ENCODE results near the gene COL6A2.
"Not testable (repeated sequence)": the region's sequence is repeated elsewhere in the genome, so short reads cannot be mapped to it uniquely, and the experiment has no call there.

Gene COL6A2

GRCh38 chr21:46055863-46056281 is 42.0 kb upstream of the COL6A2 start:
- H3K27ac ChIP-seq (ENCODE audit: low read length), result no peak overlapping the region
- H3K9me3 ChIP-seq (ENCODE audit: control insufficient read depth, low read depth, low read length), result peaks cover 3% of the 10 kb centered on the region
- H3K4me1 ChIP-seq (ENCODE audit: control insufficient read depth, low read depth, low read length), result no peaks in the 10 kb centered on the region
- H3K27me3 ChIP-seq (ENCODE audit: control insufficient read depth, insufficient read depth, low read length), result no peaks in the 10 kb centered on the region
- H3K4me3 ChIP-seq (ENCODE audit: low read length), result no peak overlapping the region
- H3K36me3 ChIP-seq (ENCODE audit: control insufficient read depth, low read depth, low read length), result no peaks in the 10 kb centered on the region
- H3K9ac ChIP-seq (ENCODE audit: low read length), result no peak overlapping the region

DNA sequence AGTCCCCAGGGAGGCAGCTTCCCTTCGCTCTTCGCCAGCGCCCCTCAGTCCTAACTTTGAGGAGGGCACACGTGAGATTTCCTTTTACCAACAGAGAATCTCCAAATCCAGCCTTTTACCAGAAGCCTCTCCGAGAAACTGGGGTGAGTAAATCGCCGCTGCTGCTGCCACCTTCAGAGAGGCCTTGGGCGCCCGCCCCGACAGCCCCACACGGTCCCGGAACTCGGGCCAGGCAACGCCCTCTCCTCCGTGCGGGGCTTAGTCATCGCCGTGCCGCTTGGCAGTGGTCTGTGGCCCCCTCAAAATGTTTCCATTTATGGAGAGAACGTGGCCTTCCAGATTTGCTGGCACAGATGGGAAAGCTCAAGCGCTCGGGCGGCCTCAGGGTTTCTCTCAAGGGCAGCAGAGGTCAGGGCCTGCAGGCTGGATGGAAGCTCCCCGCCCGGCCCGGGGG is 41.4 kb upstream of the COL6A2 start:
- Histone ChIP-seq H3K4me1 (ENCODE audit: control insufficient read depth, low read depth, low read length) (no peaks in the 10 kb centered on the region), H3K27me3 (ENCODE audit: control insufficient read depth, insufficient read depth, low read length) (no peaks in the 10 kb centered on the region), H3K9me3 (ENCODE audit: control insufficient read depth, low read depth, low read length) (peaks cover 3% of the 10 kb centered on the region), H3K9ac (ENCODE audit: low read length) (no peak overlapping the region), H3K36me3 (ENCODE audit: control insufficient read depth, low read depth, low read length) (no peaks in the 10 kb centered on the region), H3K4me3 (ENCODE audit: low read length) (no peak overlapping the region), H3K27ac (ENCODE audit: low read length) (no peak overlapping the region)

DNA sequence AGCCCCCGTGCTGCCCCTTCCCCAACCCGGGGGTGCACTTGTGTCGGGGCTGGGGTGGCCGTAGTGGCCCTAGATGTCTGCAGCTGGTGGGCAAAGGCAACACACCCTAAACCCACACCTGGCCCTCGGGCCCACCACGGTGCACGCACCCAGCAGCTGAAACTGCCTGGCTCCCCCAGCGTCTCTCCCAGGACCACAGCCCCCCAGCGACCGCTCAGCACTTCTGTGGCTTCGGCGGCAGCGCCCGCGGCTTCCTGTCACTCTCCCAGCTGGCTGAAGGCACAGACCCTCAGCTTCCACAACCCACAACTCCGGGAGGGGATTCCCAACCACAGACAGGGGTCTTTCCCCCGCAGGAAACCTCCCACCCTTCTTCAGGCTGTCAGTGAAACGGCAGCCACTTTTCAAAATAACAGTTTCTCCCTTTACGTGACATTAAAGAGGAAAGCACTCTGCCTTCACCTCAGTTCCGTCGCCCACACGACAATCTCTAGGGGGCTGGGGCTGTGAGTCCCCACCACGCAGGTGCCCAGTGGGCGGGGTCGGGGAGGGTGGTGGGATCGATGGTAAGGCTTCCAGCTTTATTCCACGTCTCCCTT is 40.7 kb upstream of the COL6A2 start:
- H3K4me1 ChIP-seq (ENCODE audit: control insufficient read depth, low read depth, low read length), result no peaks in the 10 kb centered on the region
- H3K9ac ChIP-seq (ENCODE audit: low read length), result no peak overlapping the region
- peaks cover 3% of the 10 kb centered on the region for H3K9me3 ChIP-seq (ENCODE audit: control insufficient read depth, low read depth, low read length)
- H3K36me3 ChIP-seq (ENCODE audit: control insufficient read depth, low read depth, low read length), result no peaks in the 10 kb centered on the region
- H3K27ac ChIP-seq (ENCODE audit: low read length), result no peak overlapping the region
- no peak overlapping the region for H3K4me3 ChIP-seq (ENCODE audit: low read length)
- no peaks in the 10 kb centered on the region for H3K27me3 ChIP-seq (ENCODE audit: control insufficient read depth, insufficient read depth, low read length)

GRCh38 chr21:46057710-46058241 is 40.1 kb upstream of the COL6A2 start:
- Histone ChIP-seq H3K36me3 (ENCODE audit: control insufficient read depth, low read depth, low read length) (no peaks in the 10 kb centered on the region), H3K9me3 (ENCODE audit: control insufficient read depth, low read depth, low read length) (peaks cover 3% of the 10 kb centered on the region), H3K27ac (ENCODE audit: low read length) (no peak overlapping the region), H3K27me3 (ENCODE audit: control insufficient read depth, insufficient read depth, low read length) (no peaks in the 10 kb centered on the region), H3K9ac (ENCODE audit: low read length) (no peak overlapping the region), H3K4me1 (ENCODE audit: control insufficient read depth, low read depth, low read length) (no peaks in the 10 kb centered on the region), H3K4me3 (ENCODE audit: low read length) (no peak overlapping the region)

- peaks cover 3% of the 10 kb centered on the region for H3K9me3 ChIP-seq (ENCODE audit: control insufficient read depth, low read depth, low read length)
- H3K27ac ChIP-seq (ENCODE audit: low read length), result no peak overlapping the region
- no peak overlapping the region for H3K4me3 ChIP-seq (ENCODE audit: low read length)
- H3K4me1 ChIP-seq (ENCODE audit: control insufficient read depth, low read depth, low read length), result no peaks in the 10 kb centered on the region
- no peaks in the 10 kb centered on the region for H3K36me3 ChIP-seq (ENCODE audit: control insufficient read depth, low read depth, low read length)
- H3K27me3 ChIP-seq (ENCODE audit: control insufficient read depth, insufficient read depth, low read length), result no peaks in the 10 kb centered on the region
- H3K9ac ChIP-seq (ENCODE audit: low read length), result no peak overlapping the region
These were observed 39.3 kb upstream of the COL6A2 start for GRCh38 chr21:46058431-46059145.

- Histone ChIP-seq H3K4me1 (ENCODE audit: control insufficient read depth, low read depth, low read length) (no peaks in the 10 kb centered on the region), H3K36me3 (ENCODE audit: control insufficient read depth, low read depth, low read length) (no peaks in the 10 kb centered on the region), H3K27ac (ENCODE audit: low read length) (no peak overlapping the region), H3K4me3 (ENCODE audit: low read length) (no peak overlapping the region), H3K9me3 (ENCODE audit: control insufficient read depth, low read depth, low read length) (peaks cover 3% of the 10 kb centered on the region), H3K27me3 (ENCODE audit: control insufficient read depth, insufficient read depth, low read length) (no peaks in the 10 kb centered on the region), H3K9ac (ENCODE audit: low read length) (no peak overlapping the region)
These were observed 38.7 kb upstream of the COL6A2 start for GRCh38 chr21:46059195-46059594.

DNA sequence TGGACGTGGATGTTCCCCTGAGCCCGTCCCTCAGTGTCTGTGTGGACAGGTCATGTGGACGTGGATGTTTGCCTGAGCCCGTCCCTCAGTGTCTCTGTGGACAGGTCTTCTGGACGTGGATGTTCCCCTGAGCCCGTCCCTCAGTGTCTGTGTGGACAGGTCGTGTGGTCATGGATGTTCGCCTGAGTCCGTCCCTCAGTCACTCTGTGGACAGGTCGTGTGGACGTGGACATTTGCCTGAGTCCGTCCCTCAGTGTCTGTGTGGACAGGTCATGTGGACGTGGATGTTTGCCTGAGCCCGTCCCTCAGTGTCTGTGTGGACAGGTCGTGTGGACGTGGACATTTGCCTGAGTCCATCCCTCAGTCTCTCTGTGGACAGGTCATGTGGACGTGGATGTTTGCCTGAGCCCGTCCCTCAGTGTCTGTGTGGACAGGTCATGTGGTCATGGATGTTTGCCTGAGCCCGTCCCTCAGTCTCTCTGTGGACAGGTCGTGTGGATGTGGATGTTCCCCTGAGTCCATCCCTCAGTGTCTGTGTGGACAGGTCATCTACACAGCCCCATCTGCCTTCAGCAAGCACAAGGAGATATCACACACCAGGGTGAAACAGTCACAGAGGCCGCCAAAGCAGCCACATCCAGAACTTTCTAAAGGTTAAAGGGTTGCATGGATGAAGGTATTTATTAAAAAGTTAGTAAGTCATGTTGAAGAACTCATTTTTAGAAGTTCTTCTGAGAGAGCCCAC is 38.0 kb upstream of the COL6A2 start:
- H3K27me3 ChIP-seq (ENCODE audit: control insufficient read depth, insufficient read depth, low read length); H3K27ac ChIP-seq (ENCODE audit: low read length); H3K36me3 ChIP-seq (ENCODE audit: control insufficient read depth, low read depth, low read length); H3K9ac ChIP-seq (ENCODE audit: low read length); H3K4me3 ChIP-seq (ENCODE audit: low read length); H3K9me3 ChIP-seq (ENCODE audit: control insufficient read depth, low read depth, low read length); H3K4me1 ChIP-seq (ENCODE audit: control insufficient read depth, low read depth, low read length): not testable (repeated sequence)

GRCh38 chr21:46060596-46061061 is 37.3 kb upstream of the COL6A2 start:
- Histone ChIP-seq H3K27ac (ENCODE audit: low read length) (no peak overlapping the region), H3K36me3 (ENCODE audit: control insufficient read depth, low read depth, low read length) (no peaks in the 10 kb centered on the region), H3K9me3 (ENCODE audit: control insufficient read depth, low read depth, low read length) (peaks cover 3% of the 10 kb centered on the region), H3K27me3 (ENCODE audit: control insufficient read depth, insufficient read depth, low read length) (no peaks in the 10 kb centered on the region), H3K9ac (ENCODE audit: low read length) (no peak overlapping the region), H3K4me3 (ENCODE audit: low read length) (no peak overlapping the region), H3K4me1 (ENCODE audit: control insufficient read depth, low read depth, low read length) (no peaks in the 10 kb centered on the region)

GRCh38 chr21:46061063-46061462 is 36.8 kb upstream of the COL6A2 start:
- no peak overlapping the region for H3K9ac ChIP-seq (ENCODE audit: low read length)

GRCh38 chr21:46061518-46061917 is 36.4 kb upstream of the COL6A2 start:
- H3K9ac ChIP-seq (ENCODE audit: low read length), result no peak overlapping the region
- no peak overlapping the region for H3K27ac ChIP-seq (ENCODE audit: low read length)
- no peak overlapping the region for H3K4me3 ChIP-seq (ENCODE audit: low read length)
- peaks cover 3% of the 10 kb centered on the region for H3K9me3 ChIP-seq (ENCODE audit: control insufficient read depth, low read depth, low read length)
- H3K27me3 ChIP-seq (ENCODE audit: control insufficient read depth, insufficient read depth, low read length), result no peaks in the 10 kb centered on the region
- no peaks in the 10 kb centered on the region for H3K36me3 ChIP-seq (ENCODE audit: control insufficient read depth, low read depth, low read length)
- no peaks in the 10 kb centered on the region for H3K4me1 ChIP-seq (ENCODE audit: control insufficient read depth, low read depth, low read length)

More at GRCh38 chr21:46061063-46061462, 36.8 kb upstream of the COL6A2 start:
- Histone ChIP-seq H3K27ac (ENCODE audit: low read length) (no peak overlapping the region), H3K4me3 (ENCODE audit: low read length) (no peak overlapping the region), H3K4me1 (ENCODE audit: control insufficient read depth, low read depth, low read length) (no peaks in the 10 kb centered on the region), H3K27me3 (ENCODE audit: control insufficient read depth, insufficient read depth, low read length) (no peaks in the 10 kb centered on the region), H3K9me3 (ENCODE audit: control insufficient read depth, low read depth, low read length) (peaks cover 3% of the 10 kb centered on the region), H3K36me3 (ENCODE audit: control insufficient read depth, low read depth, low read length) (no peaks in the 10 kb centered on the region)

DNA sequence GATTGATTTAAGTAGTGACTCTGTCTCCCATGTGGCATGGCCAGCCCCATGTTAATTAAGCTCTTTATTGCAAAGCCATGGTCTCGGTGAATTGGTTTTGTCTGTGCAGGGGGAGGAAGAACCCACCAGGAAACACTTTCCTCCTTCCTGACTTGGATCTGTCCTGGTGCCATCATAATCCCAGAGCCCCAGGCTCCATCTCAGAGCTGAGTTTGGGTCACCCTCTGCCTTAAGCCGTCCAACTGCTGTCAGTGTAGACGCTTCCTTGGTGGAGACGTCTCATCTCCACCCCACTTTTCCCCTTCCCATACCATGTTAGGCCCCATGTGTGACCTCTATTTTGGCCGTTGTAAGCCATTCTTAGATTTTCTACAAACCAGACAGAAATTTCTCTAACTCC is 36.0 kb upstream of the COL6A2 start:
- H3K27ac ChIP-seq (ENCODE audit: low read length), result no peak overlapping the region
- peaks cover 3% of the 10 kb centered on the region for H3K9me3 ChIP-seq (ENCODE audit: control insufficient read depth, low read depth, low read length)
- no peak overlapping the region for H3K4me3 ChIP-seq (ENCODE audit: low read length)
- H3K9ac ChIP-seq (ENCODE audit: low read length), result no peak overlapping the region
- no peaks in the 10 kb centered on the region for H3K4me1 ChIP-seq (ENCODE audit: control insufficient read depth, low read depth, low read length)
- no peaks in the 10 kb centered on the region for H3K36me3 ChIP-seq (ENCODE audit: control insufficient read depth, low read depth, low read length)
- H3K27me3 ChIP-seq (ENCODE audit: control insufficient read depth, insufficient read depth, low read length), result no peaks in the 10 kb centered on the region

Measured in iPS-18a (cell line).